HepG2 (cell line): ENCODE results near the gene MRRF. TPM values are rescaled to one million over a fixed set of nuclear protein-coding genes. Genes with fewer than 3 reads are reported as not detected.
A peak's percentile ranks its signal among the peaks of the same experiment; 100 is the strongest.

ENCODE experiments used
- ATAC-seq: fragments of 200-7000 bp; cut with Tn5 transposase; 3 replicates; pipeline ENCODE4 v1.9.1; 2020; ENCODE audit warnings: mild to moderate bottlenecking, moderate library complexity
- BruUV-seq: library from RNA; stranded (reverse); fragments of 400-500 nt; replicated peaks from 2 replicates; lab custom pipeline; 2021; lab: Mats Ljungman, UMichigan
- CTCF ChIA-PET: fragments of 300-600 bp; formaldehyde crosslinking; extraction: SDS; loops from one replicate; lab custom pipeline; 2021; ENCODE audit warnings: low total read pairs, inconsistent platforms, low intra/inter-chr PET ratio; lab: Yijun Ruan, JAX
- POLR2A ChIA-PET: fragments of 350-600 bp; sonication (Branson Sonifier 250); formaldehyde crosslinking; loops from one replicate; lab custom pipeline; 2020; ENCODE audit warnings: antibody characterized with exemption, inconsistent platforms; lab: Yijun Ruan, JAX
- DNase-seq: peaks from one replicate; pipeline ENCODE4 v3.0.0-alpha.2; 2015; ENCODE audit warnings: low spot score
- FAIRE-seq: peaks from 3 replicates; lab custom pipeline; 2011; peaks lifted over from hg19 to GRCh38; lab: Jason Lieb, UNC
- H2AFZ ChIP-seq: one replicate; pipeline ENCODE4 v1.6.1; 2011; ENCODE audit warnings: low read length, inconsistent platforms
- H3K27ac ChIP-seq: fragments of 300-600 bp; 3 replicates; pipeline ENCODE4 v1.8.0; 2011; ENCODE audit warnings: mixed run types, mild to moderate bottlenecking, mixed read lengths, low read length, inconsistent platforms; ENCODE audit not compliant: insufficient read depth; ENCODE audit errors: extremely low read length
- H3K27me3 ChIP-seq, 2 experiments: fragments of 200-600 bp in 1 of 2; 2 replicates in 1 of 2; 3 replicates in 1 of 2; pipeline versions ENCODE4 v1.6.0 to v1.8.0; 2011; ENCODE audit warnings: low read length in 2 of 2, mild to moderate bottlenecking in 2 of 2, moderate library complexity in 2 of 2, inconsistent platforms in 1 of 2; ENCODE audit not compliant: insufficient read depth in 2 of 2, control insufficient read depth in 1 of 2
- H3K36me3 ChIP-seq, 2 experiments: fragments of 200-600 bp in 1 of 2; replicated peaks in 1 of 2; 2 replicates in 1 of 2; 3 replicates in 1 of 2; pipeline versions ENCODE4 v1.5.1 to v1.8.0; 2011; ENCODE audit warnings: low read length in 2 of 2, inconsistent platforms in 1 of 2; ENCODE audit not compliant: insufficient read depth in 2 of 2, control insufficient read depth in 1 of 2
- H3K4me1 ChIP-seq: 2 replicates; pipeline ENCODE4 v1.5.1; 2012; ENCODE audit warnings: low read length, inconsistent platforms; ENCODE audit not compliant: insufficient read depth
- H3K4me2 ChIP-seq: 2 replicates; pipeline ENCODE4 v1.6.0; 2011; ENCODE audit warnings: low read depth, low read length, inconsistent platforms
- H3K4me3 ChIP-seq, 3 experiments: fragments of 200-600 bp in 1 of 3; sonication (generic), shearing (Covaris generic) in 1 of 3; replicated peaks in 1 of 3; 2 replicates each; pipeline ENCODE4 v1.5.1; 2011 to 2016; ENCODE audit warnings: low read length in 3 of 3, inconsistent platforms in 2 of 3, low read depth in 2 of 3, mild to moderate bottlenecking in 2 of 3, control low read depth in 1 of 3, mixed read lengths in 1 of 3; ENCODE audit not compliant: insufficient read depth in 1 of 3
- H3K79me2 ChIP-seq: one replicate; pipeline ENCODE4 v1.6.1; 2011; ENCODE audit warnings: low read length, inconsistent platforms; ENCODE audit not compliant: insufficient read depth
- H3K9ac ChIP-seq: 2 replicates; pipeline ENCODE4 v1.6.0; 2011; ENCODE audit warnings: mild to moderate bottlenecking, low read depth, low read length, inconsistent platforms; ENCODE audit not compliant: insufficient read depth
- H3K9me3 ChIP-seq: 2 replicates; pipeline ENCODE4 v1.5.1; 2012; ENCODE audit warnings: mild to moderate bottlenecking, low read length
- H4K20me1 ChIP-seq: 2 replicates; pipeline ENCODE4 v1.6.0; 2011; ENCODE audit warnings: inconsistent platforms, mild to moderate bottlenecking, low read length, moderate library complexity; ENCODE audit not compliant: insufficient read depth
- ADNP ChIP-seq: sonication (generic); formaldehyde crosslinking; IDR thresholded peaks from 2 replicates; pipeline ENCODE4 v1.4.0; 2020; ENCODE audit warnings: missing genetic modification reagents
- ELF1 ChIP-seq: sonication (generic); formaldehyde crosslinking; IDR thresholded peaks from 2 replicates; pipeline ENCODE4 v1.4.0; 2020; ENCODE audit warnings: missing genetic modification reagents
- HOXD1 ChIP-seq: sonication (generic); formaldehyde crosslinking; IDR thresholded peaks from 2 replicates; pipeline ENCODE4 v1.5.0; 2020; ENCODE audit warnings: missing genetic modification reagents
- MAZ ChIP-seq, 2 experiments: sonication (generic) in 1 of 2; formaldehyde crosslinking in 1 of 2; IDR thresholded peaks; 2 replicates each; pipeline versions ENCODE4 v1.5.0 to v1.6.1; 2012 to 2020; ENCODE audit warnings: low read depth in 2 of 2, mild to moderate bottlenecking in 2 of 2, borderline replicate concordance in 1 of 2, improper control_type of control experiment in 1 of 2, low read length in 1 of 2, missing genetic modification reagents in 1 of 2, moderate library complexity in 1 of 2
- MED1 ChIP-seq: sonication (generic); formaldehyde crosslinking; IDR thresholded peaks from 2 replicates; pipeline ENCODE4 v1.4.0; 2020; ENCODE audit warnings: missing genetic modification reagents
- ZFX ChIP-seq: sonication (generic); formaldehyde crosslinking; IDR thresholded peaks from 2 replicates; pipeline ENCODE4 v1.4.0; 2020; ENCODE audit warnings: mild to moderate bottlenecking, low read depth, missing genetic modification reagents, moderate library complexity
- ZIK1 ChIP-seq: sonication (generic); formaldehyde crosslinking; IDR thresholded peaks from 2 replicates; pipeline ENCODE4 v1.5.0; 2020; ENCODE audit warnings: mild to moderate bottlenecking, low read depth, missing genetic modification reagents, borderline replicate concordance
- ZMYM3 ChIP-seq: sonication (generic); formaldehyde crosslinking; IDR thresholded peaks from 2 replicates; pipeline ENCODE4 v1.5.1; 2020; ENCODE audit warnings: mild to moderate bottlenecking, missing genetic modification reagents
- ZNF12 ChIP-seq: sonication (generic); formaldehyde crosslinking; IDR thresholded peaks from 2 replicates; pipeline ENCODE4 v1.5.0; 2020; ENCODE audit warnings: missing genetic modification reagents
- ZNF121 ChIP-seq: sonication (generic); formaldehyde crosslinking; IDR thresholded peaks from 2 replicates; pipeline ENCODE4 v1.5.0; 2020; ENCODE audit warnings: mild to moderate bottlenecking, missing genetic modification reagents
- ZNF124 ChIP-seq: sonication (generic); formaldehyde crosslinking; IDR thresholded peaks from 2 replicates; pipeline ENCODE4 v1.4.0; 2020; ENCODE audit warnings: missing genetic modification reagents
- ZNF292 ChIP-seq: sonication (generic); formaldehyde crosslinking; IDR thresholded peaks from 2 replicates; pipeline ENCODE4 v1.8.1; 2022; ENCODE audit warnings: mild to moderate bottlenecking, low read depth, missing genetic modification reagents, borderline replicate concordance
- ZNF317 ChIP-seq: sonication (generic); formaldehyde crosslinking; IDR thresholded peaks from 2 replicates; pipeline ENCODE4 v1.5.0; 2020; ENCODE audit warnings: mild to moderate bottlenecking, missing genetic modification reagents
- ZNF329 ChIP-seq: sonication (generic); formaldehyde crosslinking; IDR thresholded peaks from 2 replicates; pipeline ENCODE4 v1.9.0; 2021; ENCODE audit warnings: low read depth, mild to moderate bottlenecking, missing genetic modification reagents
- ZNF468 ChIP-seq: sonication (generic); formaldehyde crosslinking; IDR thresholded peaks from 2 replicates; pipeline ENCODE4 v1.8.0; 2022; ENCODE audit warnings: mild to moderate bottlenecking, moderate library complexity, missing genetic modification reagents
- ZNF503 ChIP-seq: sonication (generic); formaldehyde crosslinking; IDR thresholded peaks from 2 replicates; pipeline ENCODE4 v1.4.0; 2020; ENCODE audit warnings: missing genetic modification reagents
- ZNF660 ChIP-seq: sonication (generic); formaldehyde crosslinking; IDR thresholded peaks from 2 replicates; pipeline ENCODE4 v1.5.1; 2020; ENCODE audit warnings: mild to moderate bottlenecking, low read depth, missing genetic modification reagents, borderline replicate concordance
- ZNF768 ChIP-seq: sonication (generic); formaldehyde crosslinking; IDR thresholded peaks from 2 replicates; pipeline ENCODE4 v1.4.0; 2020; ENCODE audit warnings: missing genetic modification reagents
- ZSCAN21 ChIP-seq: sonication (generic); formaldehyde crosslinking; IDR thresholded peaks from 2 replicates; pipeline ENCODE4 v1.8.0; 2022; ENCODE audit warnings: mild to moderate bottlenecking, missing genetic modification reagents, moderate library complexity, borderline replicate concordance
- WGBS: methylation state at CpG from one replicate; pipeline ENCODE4 v1.1.6; 2017; ENCODE audit warnings: low lambda C conversion rate; 5-methylcytosine and 5-hydroxymethylcytosine counted together
- in situ Hi-C: cut with HindIII; loops from 2 replicates; pipeline ENCODE4 v1.10.0; 2017; ENCODE audit warnings: low pct_unique_long_range_greater_than_20kb; ENCODE audit not compliant: extremely low pct_ligation_motif_present
- intact Hi-C: fragments of 100-400 bp; cut with micrococcal nuclease; formaldehyde crosslinking; loops from one replicate; pipeline ENCODE4 v1.10.0; 2022; ENCODE audit not compliant: unreplicated experiment
- polyA plus RNA-seq, 8 experiments: library from polyadenylated mRNA; depleted of rRNA in 3 of 8; stranded (reverse) in 7 of 8; unstranded in 1 of 8; fragments of >200 nt; fragmentation: Illumina TruSeq in 4 of 8; extraction: Trizol in 4 of 8; gene quantifications; 2 replicates each; pipeline versions ENCODE4 v1.2.1 to v1.2.3, GENCODE V29; 2011 to 2016; ENCODE audit warnings: low read depth in 4 of 8, missing spikeins in 1 of 8, mixed read lengths in 1 of 8; ENCODE audit not compliant: insufficient read depth in 1 of 8
- total RNA-seq, 5 experiments: library from RNA; depleted of rRNA; stranded (reverse); fragments of >200 nt; fragmentation: Illumina TruSeq; extraction: Trizol; gene quantifications; 2 replicates each; pipeline ENCODE4 v1.2.3, GENCODE V29; 2016; ENCODE audit warnings: low read depth in 1 of 5
- TF ChIP-seq, protein P1 (sequence below): sonication (generic); formaldehyde crosslinking; IDR thresholded peaks from 2 replicates; pipeline ENCODE4 v1.5.0; 2020; ENCODE audit warnings: mild to moderate bottlenecking, missing genetic modification reagents, moderate library complexity

Gene MRRF
- total and polyA plus RNA-seq, 2 of the 13 experiments (the other 11 are each of a cell fraction or from before 2014, with no cell fraction given), result 37.3 to 44.3 TPM

DNA sequence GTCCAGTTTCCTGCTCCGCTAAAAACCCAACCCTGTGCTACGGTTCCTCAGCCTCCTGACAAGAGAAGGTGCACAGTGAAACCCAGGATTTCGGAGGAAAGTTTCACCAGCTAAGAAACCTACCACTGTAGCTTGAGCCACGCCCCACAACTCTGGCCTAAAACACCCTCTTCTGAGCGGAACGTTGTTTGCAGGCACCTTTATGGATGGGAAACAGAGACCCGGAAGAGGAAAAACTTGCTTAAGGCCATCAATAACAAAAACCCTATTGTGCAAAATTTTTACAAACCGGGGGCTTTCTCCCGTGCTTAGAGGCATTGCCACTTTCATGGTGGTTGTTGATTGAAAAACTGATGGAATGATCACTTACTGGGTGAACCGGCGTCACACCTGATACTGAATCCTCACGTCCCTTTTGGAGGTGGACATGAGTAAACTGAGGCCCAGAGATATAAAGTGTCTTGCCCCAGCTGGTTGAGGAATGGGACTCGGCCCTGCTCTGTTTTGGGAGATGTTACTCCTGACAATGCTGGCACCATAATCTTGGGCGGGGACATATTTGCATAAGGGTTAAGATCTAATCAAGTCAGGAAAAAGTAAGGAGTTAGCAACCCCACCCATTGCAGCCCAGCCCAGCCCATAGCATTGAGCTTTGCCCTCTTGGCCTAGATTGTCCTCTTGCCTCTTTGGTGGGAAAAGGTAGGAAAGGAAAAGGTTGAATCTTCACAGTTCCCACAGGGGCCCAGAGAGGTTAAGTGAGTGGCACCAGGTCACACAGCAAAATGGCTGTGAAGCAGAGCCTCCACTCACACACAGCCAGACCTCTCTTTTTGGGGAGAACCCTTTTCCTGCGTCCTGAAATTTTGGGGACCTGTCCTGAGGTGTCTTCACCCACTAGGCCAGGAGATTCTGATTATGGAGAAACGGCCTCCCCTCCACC is 82.9 kb downstream of the MRRF start:
- no peak overlapping the region for H3K27ac ChIP-seq
- no peak overlapping the region for H2AFZ ChIP-seq
- intact Hi-C loops, result loop anchor here (5.0 kb wide), 1 partner anchor 80 kb away; no protein-coding TSS in a partner anchor
- peak overlapping the region; percentile 59 to 76 (median 61) for H3K4me3 ChIP-seq
- peak; percentile 36 for DNase-seq
- peak overlapping the region; percentile 47 for H3K9ac ChIP-seq
- H3K9me3 ChIP-seq, result no peaks in the 10 kb centered on the region
- in situ Hi-C loops, result loop anchor here (5.0 kb wide), 2 partner anchors 225 to 250 kb away; no protein-coding TSS in a partner anchor
- ChIA-PET CTCF (interaction anchor here (1.1 to 6.5 kb wide), 3 partner anchors 224 to 463 kb away, joined by 3 to 95 read pairs (median 3); no protein-coding TSS in a partner anchor), POLR2A (no interaction called here)
- peaks cover 0 to 5% of the 10 kb centered on the region in 2 experiments; a peak in 1 of 5 replicates for H3K27me3 ChIP-seq
- H3K36me3 ChIP-seq, result no peaks in the 10 kb centered on the region
- peak; percentile 15 for ATAC-seq
- H3K79me2 ChIP-seq, result no peaks in the 10 kb centered on the region
- 21% methylated on average over 16 of the region's 16 CpGs for WGBS
- no peak for FAIRE-seq
- H3K4me1 ChIP-seq, result peaks cover 28% of the 10 kb centered on the region
- BruUV-seq, result no TSS peak
- peak overlapping the region; percentile 96 for H3K4me2 ChIP-seq
- no peaks in the 10 kb centered on the region for H4K20me1 ChIP-seq
- TF ChIP-seq ZNF12 (CRISPR knock-in tag), result no peak
- TF ChIP-seq MED1 (CRISPR knock-in tag), result no peak
- TF ChIP-seq ZNF292 (CRISPR knock-in tag), result no peak
- TF ChIP-seq ZNF660 (CRISPR knock-in tag), result no peak
- TF ChIP-seq, protein P1, sequence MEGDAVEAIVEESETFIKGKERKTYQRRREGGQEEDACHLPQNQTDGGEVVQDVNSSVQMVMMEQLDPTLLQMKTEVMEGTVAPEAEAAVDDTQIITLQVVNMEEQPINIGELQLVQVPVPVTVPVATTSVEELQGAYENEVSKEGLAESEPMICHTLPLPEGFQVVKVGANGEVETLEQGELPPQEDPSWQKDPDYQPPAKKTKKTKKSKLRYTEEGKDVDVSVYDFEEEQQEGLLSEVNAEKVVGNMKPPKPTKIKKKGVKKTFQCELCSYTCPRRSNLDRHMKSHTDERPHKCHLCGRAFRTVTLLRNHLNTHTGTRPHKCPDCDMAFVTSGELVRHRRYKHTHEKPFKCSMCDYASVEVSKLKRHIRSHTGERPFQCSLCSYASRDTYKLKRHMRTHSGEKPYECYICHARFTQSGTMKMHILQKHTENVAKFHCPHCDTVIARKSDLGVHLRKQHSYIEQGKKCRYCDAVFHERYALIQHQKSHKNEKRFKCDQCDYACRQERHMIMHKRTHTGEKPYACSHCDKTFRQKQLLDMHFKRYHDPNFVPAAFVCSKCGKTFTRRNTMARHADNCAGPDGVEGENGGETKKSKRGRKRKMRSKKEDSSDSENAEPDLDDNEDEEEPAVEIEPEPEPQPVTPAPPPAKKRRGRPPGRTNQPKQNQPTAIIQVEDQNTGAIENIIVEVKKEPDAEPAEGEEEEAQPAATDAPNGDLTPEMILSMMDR (CRISPR knock-in tag), result 0 out of 2 replicates have a peak, but pooled peaks have one; percentile 3
- TF ChIP-seq ZIK1, result no peak
- peak; percentile 99 for TF ChIP-seq ZNF768
- TF ChIP-seq ZNF503 (CRISPR knock-in tag), result no peak
- no peak for TF ChIP-seq ZNF317 (CRISPR knock-in tag)
- peak; percentile 57; the same call in 1 of the 2 replicates for TF ChIP-seq ZMYM3 (CRISPR knock-in tag)
- TF ChIP-seq ELF1 (CRISPR knock-in tag), result peak; percentile 18; the same call in 1 of the 2 replicates
- peak; percentile 1; the same call in 1 of the 2 replicates for TF ChIP-seq ZFX (CRISPR knock-in tag)
- no peak for TF ChIP-seq ZNF124
- TF ChIP-seq ZNF121, result no peak
- 0 out of 2 replicates have a peak, but pooled peaks have one; percentile 35 for TF ChIP-seq HOXD1 (CRISPR knock-in tag)
- no peak for TF ChIP-seq ZNF468
- no peak for TF ChIP-seq ZNF329 (CRISPR knock-in tag)
- no peak for TF ChIP-seq ADNP (CRISPR knock-in tag)
- no peak for TF ChIP-seq MAZ (IDR thresholded peaks at IDR 0.05; ENCODE audit: borderline replicate concordance, low read depth, low read length)
- TF ChIP-seq MAZ (CRISPR knock-in tag; IDR thresholded peaks at IDR 0.05; ENCODE audit: low read depth), result peak; percentile 20; the same call in 1 of the 2 replicates
- TF ChIP-seq ZSCAN21, result peak; percentile 52; the same call in 1 of the 2 replicates
